ENCODE measurements around the gene TRMT61B. TPM values are rescaled to one million over a fixed set of nuclear protein-coding genes. Genes with fewer than 3 reads are reported as not detected.

The TRMT61B gene
- total RNA-seq, 1 donor from 2014 or later, result 17.3 TPM

- Mint-ChIP-seq H3K36me3 (ENCODE audit: low read depth) (no peaks in the 10 kb centered on the region), H3K4me3 (ENCODE audit: low read depth) (no peak overlapping the region), H3K27me3 (ENCODE audit: low read depth) (peaks cover under 1% of the 10 kb centered on the region), H3K9me3 (no peaks in the 10 kb centered on the region), H3K4me1 (ENCODE audit: low read depth) (no peaks in the 10 kb centered on the region), H3K27ac (no peak overlapping the region)
- intact Hi-C loops (cut with micrococcal nuclease), result no loop called here
- DNase-seq (ENCODE audit: low spot score), result no peak
Observed at GRCh38 chr2:28838971-28839370, 31.1 kb downstream of the TRMT61B start.

DNA sequence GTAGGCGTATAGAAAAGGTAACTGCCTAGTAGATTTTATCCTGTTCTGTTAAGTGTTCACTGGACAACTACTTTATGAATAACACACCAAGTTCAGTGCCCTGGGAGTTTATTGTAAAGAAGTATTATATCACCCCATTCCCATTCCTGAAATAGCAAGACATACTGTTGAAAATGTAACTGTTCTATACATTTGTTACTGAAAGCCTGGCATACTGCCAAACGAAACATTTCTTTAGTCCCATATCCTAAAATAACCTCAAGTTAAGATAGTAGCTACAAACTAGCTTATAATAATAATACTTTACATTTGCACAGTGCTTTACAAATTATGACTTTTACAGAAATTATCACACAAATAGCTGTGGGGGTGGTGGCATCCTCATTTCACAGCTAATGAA, 34.3 kb downstream of the TRMT61B start:
- H3K4me3 Mint-ChIP-seq (ENCODE audit: low read depth), result no peak overlapping the region
- H3K27me3 Mint-ChIP-seq (ENCODE audit: low read depth), result peaks cover 1% of the 10 kb centered on the region
- no peaks in the 10 kb centered on the region for H3K9me3 Mint-ChIP-seq
- no peaks in the 10 kb centered on the region for H3K4me1 Mint-ChIP-seq (ENCODE audit: low read depth)
- H3K27ac Mint-ChIP-seq, result no peak overlapping the region
- no peak for DNase-seq (ENCODE audit: low spot score)
- no peaks in the 10 kb centered on the region for H3K36me3 Mint-ChIP-seq (ENCODE audit: low read depth)
- intact Hi-C loops (cut with micrococcal nuclease), result no loop called here

GRCh38 chr2:28833740-28834470, 36.2 kb downstream of the TRMT61B start:
- no peak overlapping the region for H3K4me3 Mint-ChIP-seq (ENCODE audit: low read depth)
- intact Hi-C loops (cut with micrococcal nuclease), result no loop called here

GRCh38 chr2:28828382-28828781, 41.7 kb downstream of the TRMT61B start:
- no peaks in the 10 kb centered on the region for H3K9me3 Mint-ChIP-seq

More at GRCh38 chr2:28833740-28834470, 36.2 kb downstream of the TRMT61B start:
- peaks cover 1% of the 10 kb centered on the region for H3K27me3 Mint-ChIP-seq (ENCODE audit: low read depth)
- no peaks in the 10 kb centered on the region for H3K9me3 Mint-ChIP-seq
- no peaks in the 10 kb centered on the region for H3K36me3 Mint-ChIP-seq (ENCODE audit: low read depth)
- DNase-seq (ENCODE audit: low spot score), result no peak
- no peaks in the 10 kb centered on the region for H3K4me1 Mint-ChIP-seq (ENCODE audit: low read depth)
- H3K27ac Mint-ChIP-seq, result no peak overlapping the region

GRCh38 chr2:28824870-28825269, 45.2 kb downstream of the TRMT61B start:
- Mint-ChIP-seq H3K4me3 (ENCODE audit: low read depth) (no peak overlapping the region), H3K27ac (no peak overlapping the region), H3K36me3 (ENCODE audit: low read depth) (no peaks in the 10 kb centered on the region), H3K4me1 (ENCODE audit: low read depth) (peaks cover 8% of the 10 kb centered on the region), H3K27me3 (ENCODE audit: low read depth) (peaks cover 2% of the 10 kb centered on the region), H3K9me3 (no peaks in the 10 kb centered on the region)
- no peak for DNase-seq (ENCODE audit: low spot score)
- intact Hi-C loops (cut with micrococcal nuclease), result loop anchor here (5.0 kb wide), 1 partner anchor 372 kb away; no protein-coding TSS in a partner anchor

More at GRCh38 chr2:28828382-28828781, 41.7 kb downstream of the TRMT61B start:
- no peak overlapping the region for H3K4me3 Mint-ChIP-seq (ENCODE audit: low read depth)
- intact Hi-C loops (cut with micrococcal nuclease), result no loop called here
- DNase-seq (ENCODE audit: low spot score), result no peak
- no peaks in the 10 kb centered on the region for H3K27me3 Mint-ChIP-seq (ENCODE audit: low read depth)
- peaks cover 6% of the 10 kb centered on the region for H3K4me1 Mint-ChIP-seq (ENCODE audit: low read depth)
- H3K36me3 Mint-ChIP-seq (ENCODE audit: low read depth), result no peaks in the 10 kb centered on the region
- peak overlapping the region; percentile 6 for H3K27ac Mint-ChIP-seq

DNA sequence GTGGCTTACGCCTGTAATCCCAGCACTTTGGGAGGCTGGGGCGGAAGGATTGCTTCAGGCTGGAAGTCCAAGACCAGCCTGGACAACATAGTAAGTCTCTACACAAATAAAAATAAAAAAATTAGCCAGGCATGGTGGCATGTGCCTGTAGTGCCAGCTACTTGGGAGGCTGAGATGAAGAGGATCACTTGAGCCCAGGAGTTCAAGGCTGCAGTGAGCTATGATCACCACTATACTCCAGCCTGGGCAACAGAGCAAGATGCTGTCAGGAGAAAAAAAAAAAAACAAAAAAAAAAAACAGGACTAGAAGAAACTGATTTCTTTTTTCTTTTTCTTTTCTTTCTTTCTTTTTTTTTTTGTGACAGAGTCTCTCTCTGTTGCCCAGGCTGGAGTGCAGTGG, 45.9 kb downstream of the TRMT61B start:
- no peak for DNase-seq (ENCODE audit: low spot score)
- Mint-ChIP-seq H3K4me3 (ENCODE audit: low read depth) (no peak overlapping the region), H3K4me1 (ENCODE audit: low read depth) (peaks cover 8% of the 10 kb centered on the region), H3K36me3 (ENCODE audit: low read depth) (no peaks in the 10 kb centered on the region), H3K27me3 (ENCODE audit: low read depth) (peaks cover 2% of the 10 kb centered on the region), H3K27ac (no peak overlapping the region), H3K9me3 (no peaks in the 10 kb centered on the region)
- intact Hi-C loops (cut with micrococcal nuclease), result loop anchor here (5.0 kb wide), 1 partner anchor 373 kb away; no protein-coding TSS in a partner anchor

DNA sequence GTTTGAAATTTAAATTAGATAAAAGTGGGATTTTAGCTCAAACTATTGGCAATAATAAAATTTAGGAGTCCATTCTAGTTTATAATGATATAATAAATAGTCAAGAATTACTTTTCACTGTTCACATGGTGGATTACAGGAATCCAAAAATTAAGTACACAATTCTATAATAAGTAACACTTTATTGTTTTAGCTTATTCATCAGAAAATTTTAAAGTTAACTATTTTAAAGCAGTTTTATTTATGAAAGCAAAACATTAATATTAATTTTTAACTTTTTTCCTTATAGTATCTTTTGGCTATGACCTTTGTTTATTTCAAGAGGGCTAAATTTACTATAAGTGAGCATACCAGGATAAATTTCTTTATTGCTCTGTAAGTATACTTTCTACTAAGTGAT, 48.1 kb downstream of the TRMT61B start:
- Mint-ChIP-seq H3K36me3 (ENCODE audit: low read depth) (no peaks in the 10 kb centered on the region), H3K27ac (no peak overlapping the region), H3K4me3 (ENCODE audit: low read depth) (no peak overlapping the region), H3K4me1 (ENCODE audit: low read depth) (peaks cover 6% of the 10 kb centered on the region), H3K9me3 (no peaks in the 10 kb centered on the region), H3K27me3 (ENCODE audit: low read depth) (peaks cover 2% of the 10 kb centered on the region)
- no peak for DNase-seq (ENCODE audit: low spot score)
- intact Hi-C loops (cut with micrococcal nuclease), result loop anchor here (5.0 kb wide), 1 partner anchor 375 kb away; no protein-coding TSS in a partner anchor

GRCh38 chr2:28821295-28821958, 48.7 kb downstream of the TRMT61B start:
- peak; percentile 33 for DNase-seq (ENCODE audit: low spot score)
- intact Hi-C loops (cut with micrococcal nuclease), result loop anchor here (5.0 kb wide), 1 partner anchor 376 kb away; no protein-coding TSS in a partner anchor
- H3K4me1 Mint-ChIP-seq (ENCODE audit: low read depth), result peaks cover 6% of the 10 kb centered on the region
- H3K9me3 Mint-ChIP-seq, result no peaks in the 10 kb centered on the region
- H3K4me3 Mint-ChIP-seq (ENCODE audit: low read depth), result no peak overlapping the region
- H3K27ac Mint-ChIP-seq, result no peak overlapping the region
- no peaks in the 10 kb centered on the region for H3K36me3 Mint-ChIP-seq (ENCODE audit: low read depth)
- H3K27me3 Mint-ChIP-seq (ENCODE audit: low read depth), result peaks cover 2% of the 10 kb centered on the region

DNA sequence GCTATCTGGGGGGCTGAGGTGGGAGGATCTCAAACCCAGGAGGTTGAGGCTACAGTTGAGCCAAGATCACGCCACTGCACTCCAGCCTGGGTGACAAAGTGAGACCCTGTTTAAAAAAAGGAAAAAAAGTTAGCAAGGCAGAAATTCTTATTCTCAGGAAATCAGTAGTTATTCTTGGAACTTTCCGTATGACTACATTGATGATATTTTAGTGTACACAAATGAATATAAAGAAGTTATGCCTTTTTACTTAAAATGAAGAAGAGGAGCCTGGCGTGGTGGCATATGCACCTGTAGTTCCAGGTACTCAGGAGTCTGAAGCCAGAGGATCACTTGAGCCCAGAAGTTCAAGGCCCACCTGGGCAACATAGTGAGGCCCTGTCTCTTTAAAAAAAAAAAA, 52.1 kb downstream of the TRMT61B start:
- no peaks in the 10 kb centered on the region for H3K36me3 Mint-ChIP-seq (ENCODE audit: low read depth)
- intact Hi-C loops (cut with micrococcal nuclease), result no loop called here
- peaks cover 2% of the 10 kb centered on the region for H3K27me3 Mint-ChIP-seq (ENCODE audit: low read depth)
- peaks cover 6% of the 10 kb centered on the region for H3K4me1 Mint-ChIP-seq (ENCODE audit: low read depth)
- no peak for DNase-seq (ENCODE audit: low spot score)
- no peaks in the 10 kb centered on the region for H3K9me3 Mint-ChIP-seq
- no peak overlapping the region for H3K27ac Mint-ChIP-seq
- no peak overlapping the region for H3K4me3 Mint-ChIP-seq (ENCODE audit: low read depth)

DNA sequence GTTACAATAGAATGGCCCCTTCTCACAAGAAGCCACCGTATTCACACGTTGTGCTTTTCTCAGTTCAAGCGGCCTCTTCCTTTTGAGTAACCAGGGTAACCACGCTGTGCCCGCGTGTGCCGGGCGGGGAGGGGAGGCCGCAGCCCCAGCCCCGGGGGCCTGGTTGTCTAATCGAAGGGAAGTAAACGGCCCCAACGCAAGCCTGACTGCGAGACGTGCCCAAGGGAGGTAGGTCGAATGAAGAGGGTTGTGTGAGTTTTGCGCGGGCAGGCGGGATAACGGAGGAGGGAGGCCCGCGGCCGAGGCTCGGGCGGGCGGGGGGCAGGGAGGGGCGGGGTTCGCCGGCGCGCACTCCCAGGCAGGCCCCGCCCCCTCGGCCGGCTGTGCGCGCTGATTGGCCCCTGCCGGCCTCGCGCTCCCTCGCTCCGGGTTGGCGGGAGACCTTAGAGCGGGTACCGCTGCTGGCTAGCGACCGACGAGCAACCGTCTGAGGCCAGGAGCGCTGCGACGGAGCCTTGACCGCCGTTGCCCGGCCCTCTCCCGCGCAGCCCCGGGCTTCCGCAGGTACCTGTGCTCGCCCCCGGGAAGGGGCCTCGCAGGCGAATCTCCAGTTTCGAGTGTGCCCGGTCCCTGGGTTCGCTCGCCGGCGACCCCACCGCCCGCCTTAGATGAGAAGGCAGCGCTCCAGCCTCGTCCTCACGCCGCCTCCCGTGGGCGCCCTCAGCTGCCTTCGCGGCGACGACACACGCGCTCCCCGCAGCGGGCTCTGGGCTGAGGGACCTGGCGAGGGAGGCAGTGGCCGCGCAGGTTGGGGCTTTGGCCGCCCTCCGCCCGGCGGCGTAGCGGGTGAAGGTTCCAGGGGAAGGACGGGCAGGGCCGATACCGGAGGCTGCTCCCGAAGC, 59.5 kb downstream of the TRMT61B start, which contains the start of gene SPDYA:
SPDYA (plus strand) TSS at position 451 of the 902 bp plus-strand sequence. CDS start 5,181 bp downstream, outside the sequence.
- H3K27ac Mint-ChIP-seq, result no peak within 1 kb of the TSS
- intact Hi-C loops (cut with micrococcal nuclease), result loop anchor here (1.0 to 5.0 kb wide), 4 partner anchors 60 to 244 kb away; partner anchors contain the start of gene TRMT61B
- H3K4me1 Mint-ChIP-seq (ENCODE audit: low read depth), result peaks cover 9% of the 10 kb centered on the region
- no peaks in the 10 kb centered on the region for H3K9me3 Mint-ChIP-seq
- peaks cover 13% of the 10 kb centered on the region for H3K36me3 Mint-ChIP-seq (ENCODE audit: low read depth)
- peak; percentile 76 for DNase-seq (ENCODE audit: low spot score)
- peak within 1 kb of the TSS; percentile 72 for H3K4me3 Mint-ChIP-seq (ENCODE audit: low read depth)
- peaks cover 3% of the 10 kb centered on the region for H3K27me3 Mint-ChIP-seq (ENCODE audit: low read depth)

DNA sequence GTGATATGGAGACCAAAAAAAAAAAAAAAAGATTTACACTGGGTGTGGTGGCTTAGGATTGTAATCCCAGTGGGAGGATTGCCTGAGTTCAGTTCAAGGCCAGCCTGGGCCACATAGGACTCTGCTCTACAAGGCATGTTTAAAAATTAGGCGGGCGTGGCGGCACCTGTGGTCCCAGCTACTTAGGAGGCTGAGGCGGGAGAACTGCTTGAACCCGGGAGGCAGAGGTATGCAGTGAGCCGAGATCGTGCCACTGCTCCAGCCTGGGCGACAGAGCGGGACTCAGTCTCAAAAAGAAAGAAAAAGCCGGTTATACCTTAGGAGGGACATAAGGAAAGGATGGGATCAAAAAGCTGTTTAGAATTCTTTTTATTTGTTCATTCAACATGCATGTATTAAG, 60.2 kb downstream of the TRMT61B start:
- Mint-ChIP-seq H3K9me3 (no peaks in the 10 kb centered on the region), H3K4me1 (ENCODE audit: low read depth) (peaks cover 9% of the 10 kb centered on the region), H3K36me3 (ENCODE audit: low read depth) (peaks cover 19% of the 10 kb centered on the region), H3K27me3 (ENCODE audit: low read depth) (peaks cover 3% of the 10 kb centered on the region), H3K27ac (no peak overlapping the region), H3K4me3 (ENCODE audit: low read depth) (peak overlapping the region; percentile 72)
- intact Hi-C loops (cut with micrococcal nuclease), result loop anchor here (1.0 to 5.0 kb wide), 4 partner anchors 61 to 243 kb away; partner anchors contain the start of gene TRMT61B
- DNase-seq (ENCODE audit: low spot score), result no peak

- no peaks in the 10 kb centered on the region for H3K27me3 Mint-ChIP-seq (ENCODE audit: low read depth)
- no peak overlapping the region for H3K27ac Mint-ChIP-seq
- peaks cover 66% of the 10 kb centered on the region for H3K36me3 Mint-ChIP-seq (ENCODE audit: low read depth)
- H3K4me3 Mint-ChIP-seq (ENCODE audit: low read depth), result no peak overlapping the region
- intact Hi-C loops (cut with micrococcal nuclease), result no loop called here
- no peaks in the 10 kb centered on the region for H3K9me3 Mint-ChIP-seq
- no peak for DNase-seq (ENCODE audit: low spot score)
- no peaks in the 10 kb centered on the region for H3K4me1 Mint-ChIP-seq (ENCODE audit: low read depth)
Observed at GRCh38 chr2:28802975-28803429, 67.1 kb downstream of the TRMT61B start.

All from activated T-helper 2 cell treated with anti-CD3 and anti-CD28 coated beads, Interferon-gamma antibody, Interleukin-2, Interleukin-4, amounts not matched to agents 10 μg/mL and 5 μg/mL and 100 μg/mL, durations not matched to agents 14 hours and 24 hours and 36 hours (primary cell).